Activated CD8-positive, alpha-beta T cell treated with anti-CD3 and anti-CD28 coated beads, Interleukin-2, amount 10 ng/mL, durations not matched to agents 7 days and 5 days (primary cell): ENCODE data around the gene TENT5A. TPM values are rescaled to one million over a fixed set of nuclear protein-coding genes. Genes with fewer than 3 reads are reported as not detected.

ENCODE experiments used
- ATAC-seq: fragments of 150-1000 bp; cut with Tn5 transposase; one replicate; pipeline ENCODE4 v1.10.0; 2021; ENCODE audit warnings: moderate library complexity
- CTCF ChIA-PET: fragments of 350-600 bp; sonication (Branson Sonifier 250); formaldehyde crosslinking; loops from one replicate; lab custom pipeline; 2021; ENCODE audit warnings: antibody characterized with exemption; lab: Charles Lee
- POLR2A ChIA-PET: fragments of 350-600 bp; sonication (Branson Sonifier 250); formaldehyde crosslinking; loops from one replicate; lab custom pipeline; 2021; ENCODE audit warnings: antibody characterized with exemption; lab: Charles Lee
- DNase-seq: peaks from one replicate; pipeline ENCODE4 v3.0.0-alpha.2; 2020
- H3K27ac Mint-ChIP-seq: one replicate; pipeline ENCODE4 v1.8.0; 2021; ENCODE audit warnings: mild to moderate bottlenecking, mixed read lengths
- H3K27me3 Mint-ChIP-seq: one replicate; pipeline ENCODE4 v1.8.0; 2021; ENCODE audit warnings: low read depth, mixed read lengths
- H3K36me3 Mint-ChIP-seq: one replicate; pipeline ENCODE4 v1.8.0; 2021; ENCODE audit warnings: low read depth, mixed read lengths
- H3K4me1 Mint-ChIP-seq: one replicate; pipeline ENCODE4 v1.8.0; 2021; ENCODE audit warnings: low read depth, mixed read lengths
- H3K4me3 Mint-ChIP-seq: one replicate; pipeline ENCODE4 v1.8.0; 2021; ENCODE audit warnings: mild to moderate bottlenecking, mixed read lengths
- H3K9me3 Mint-ChIP-seq: one replicate; pipeline ENCODE4 v1.8.0; 2022; ENCODE audit warnings: mixed read lengths; ENCODE audit not compliant: insufficient read depth
- total RNA-seq, 2 experiments: library from RNA; stranded (reverse); gene quantifications; one replicate each; pipeline ENCODE4 v1.2.3, GENCODE V29; 2021

Gene TENT5A
- total RNA-seq, 2 experiments from 2014 or later, result 1.7 to 1.9 TPM

- ChIA-PET CTCF (no interaction called here), POLR2A (no interaction called here)
- Mint-ChIP-seq H3K9me3 (no peaks in the 10 kb centered on the region), H3K36me3 (no peaks in the 10 kb centered on the region), H3K4me1 (no peaks in the 10 kb centered on the region), H3K4me3 (no peak overlapping the region), H3K27me3 (no peaks in the 10 kb centered on the region), H3K27ac (no peak overlapping the region)
- no peak for DNase-seq
- no peak for ATAC-seq
Measured at GRCh38 chr6:81725127-81725526, 27.4 kb downstream of the TENT5A start.

- Mint-ChIP-seq H3K36me3 (no peaks in the 10 kb centered on the region), H3K27me3 (no peaks in the 10 kb centered on the region), H3K4me3 (no peak overlapping the region), H3K9me3 (no peaks in the 10 kb centered on the region), H3K4me1 (no peaks in the 10 kb centered on the region), H3K27ac (no peak overlapping the region)
- ChIA-PET POLR2A (no interaction called here), CTCF (no interaction called here)
- DNase-seq (no peak), ATAC-seq (no peak)
Measured at GRCh38 chr6:81722506-81723223, 29.8 kb downstream of the TENT5A start.

GRCh38 chr6:81720427-81720826 is 32.1 kb downstream of the TENT5A start:
- no peak for ATAC-seq
- CTCF ChIA-PET, result no interaction called here
- no peak overlapping the region for H3K4me3 Mint-ChIP-seq
- no peaks in the 10 kb centered on the region for H3K36me3 Mint-ChIP-seq
- DNase-seq, result no peak
- no peaks in the 10 kb centered on the region for H3K27me3 Mint-ChIP-seq
- no peaks in the 10 kb centered on the region for H3K9me3 Mint-ChIP-seq
- POLR2A ChIA-PET, result interaction anchor here (0.6 kb wide), 1 partner anchor 99 kb away, joined by 3 read pairs; no protein-coding TSS in a partner anchor
- H3K27ac Mint-ChIP-seq, result no peak overlapping the region
- no peaks in the 10 kb centered on the region for H3K4me1 Mint-ChIP-seq

- no peaks in the 10 kb centered on the region for H3K9me3 Mint-ChIP-seq
- H3K4me3 Mint-ChIP-seq, result no peak overlapping the region
- H3K4me1 Mint-ChIP-seq, result no peaks in the 10 kb centered on the region
Measured at GRCh38 chr6:81718126-81718525, 34.4 kb downstream of the TENT5A start.

GRCh38 chr6:81714684-81715083 is 37.8 kb downstream of the TENT5A start:
- DNase-seq (no peak), ATAC-seq (no peak)
- ChIA-PET CTCF (no interaction called here), POLR2A (no interaction called here)
- H3K27me3 Mint-ChIP-seq, result no peaks in the 10 kb centered on the region
- H3K4me1 Mint-ChIP-seq, result no peaks in the 10 kb centered on the region
- H3K4me3 Mint-ChIP-seq, result no peak overlapping the region
- no peaks in the 10 kb centered on the region for H3K36me3 Mint-ChIP-seq
- H3K9me3 Mint-ChIP-seq, result no peaks in the 10 kb centered on the region
- no peak overlapping the region for H3K27ac Mint-ChIP-seq

More at GRCh38 chr6:81718126-81718525, 34.4 kb downstream of the TENT5A start:
- H3K36me3 Mint-ChIP-seq, result no peaks in the 10 kb centered on the region
- no peak overlapping the region for H3K27ac Mint-ChIP-seq
- ATAC-seq (no peak), DNase-seq (no peak)
- ChIA-PET CTCF (no interaction called here), POLR2A (no interaction called here)
- no peaks in the 10 kb centered on the region for H3K27me3 Mint-ChIP-seq

GRCh38 chr6:81713205-81713604 is 39.3 kb downstream of the TENT5A start:
- Mint-ChIP-seq H3K4me1 (no peaks in the 10 kb centered on the region), H3K9me3 (no peaks in the 10 kb centered on the region), H3K36me3 (no peaks in the 10 kb centered on the region), H3K4me3 (no peak overlapping the region), H3K27ac (no peak overlapping the region), H3K27me3 (no peaks in the 10 kb centered on the region)
- DNase-seq, result no peak
- ChIA-PET CTCF (no interaction called here), POLR2A (no interaction called here)
- ATAC-seq, result no peak

GRCh38 chr6:81708113-81708699 is 44.3 kb downstream of the TENT5A start:
- no peaks in the 10 kb centered on the region for H3K36me3 Mint-ChIP-seq
- ChIA-PET CTCF (no interaction called here), POLR2A (no interaction called here)
- H3K9me3 Mint-ChIP-seq, result no peaks in the 10 kb centered on the region
- ATAC-seq, result no peak
- H3K27ac Mint-ChIP-seq, result no peak overlapping the region
- no peak for DNase-seq
- H3K4me1 Mint-ChIP-seq, result no peaks in the 10 kb centered on the region
- H3K27me3 Mint-ChIP-seq, result no peaks in the 10 kb centered on the region
- H3K4me3 Mint-ChIP-seq, result no peak overlapping the region

- no peaks in the 10 kb centered on the region for H3K9me3 Mint-ChIP-seq
- H3K4me1 Mint-ChIP-seq, result no peaks in the 10 kb centered on the region
- H3K4me3 Mint-ChIP-seq, result no peak overlapping the region
- no peaks in the 10 kb centered on the region for H3K36me3 Mint-ChIP-seq
- POLR2A ChIA-PET, result no interaction called here
- DNase-seq (no peak), ATAC-seq (no peak)
- H3K27me3 Mint-ChIP-seq, result no peaks in the 10 kb centered on the region
- CTCF ChIA-PET, result interaction anchor here (0.7 kb wide), 1 partner anchor 11 kb away, joined by 3 read pairs; no protein-coding TSS in a partner anchor
- no peak overlapping the region for H3K27ac Mint-ChIP-seq
Measured at GRCh38 chr6:81704700-81705099, 47.8 kb downstream of the TENT5A start.

- DNase-seq, result no peak
- no peak for ATAC-seq
- H3K36me3 Mint-ChIP-seq, result no peaks in the 10 kb centered on the region
- CTCF ChIA-PET, result no interaction called here
- no peaks in the 10 kb centered on the region for H3K27me3 Mint-ChIP-seq
- POLR2A ChIA-PET, result no interaction called here
- no peaks in the 10 kb centered on the region for H3K4me1 Mint-ChIP-seq
- H3K4me3 Mint-ChIP-seq, result no peak overlapping the region
- no peak overlapping the region for H3K27ac Mint-ChIP-seq
- no peaks in the 10 kb centered on the region for H3K9me3 Mint-ChIP-seq
Measured at GRCh38 chr6:81700414-81700813, 52.1 kb downstream of the TENT5A start.

GRCh38 chr6:81697559-81697958 is 54.9 kb downstream of the TENT5A start:
- ChIA-PET POLR2A (no interaction called here), CTCF (no interaction called here)
- Mint-ChIP-seq H3K36me3 (no peaks in the 10 kb centered on the region), H3K27ac (no peak overlapping the region), H3K4me3 (no peak overlapping the region), H3K4me1 (no peaks in the 10 kb centered on the region), H3K9me3 (no peaks in the 10 kb centered on the region), H3K27me3 (no peaks in the 10 kb centered on the region)
- DNase-seq (no peak), ATAC-seq (no peak)

- H3K9me3 Mint-ChIP-seq, result no peaks in the 10 kb centered on the region
- H3K4me1 Mint-ChIP-seq, result no peaks in the 10 kb centered on the region
- H3K27ac Mint-ChIP-seq, result no peak overlapping the region
- POLR2A ChIA-PET, result no interaction called here
- H3K27me3 Mint-ChIP-seq, result no peaks in the 10 kb centered on the region
- CTCF ChIA-PET, result no interaction called here
- no peak overlapping the region for H3K4me3 Mint-ChIP-seq
- DNase-seq (no peak), ATAC-seq (no peak)
- no peaks in the 10 kb centered on the region for H3K36me3 Mint-ChIP-seq
Measured at GRCh38 chr6:81696524-81696923, 56.0 kb downstream of the TENT5A start.
